NB4 (cell line): Measurements from ENCODE around the gene HVCN1.

Source experiments
- MAX ChIP-seq: IDR thresholded peaks from 2 replicates; pipeline ENCODE4 v1.6.1; 2011; ENCODE audit warnings: low read depth, low read length
- MYC ChIP-seq: IDR thresholded peaks from 2 replicates; pipeline ENCODE4 v1.6.1; 2011; ENCODE audit warnings: low read depth, low read length
- POLR2A ChIP-seq: IDR thresholded peaks from 2 replicates; pipeline ENCODE4 v1.6.1; 2011; ENCODE audit warnings: mild to moderate bottlenecking; ENCODE audit not compliant: insufficient read length; ENCODE audit errors: extremely low read depth
- TF ChIP-seq, protein P1 (sequence below): IDR thresholded peaks from one replicate; pipeline ENCODE4 v1.5.1; 2012; ENCODE audit warnings: low read depth, low read length

DNA sequence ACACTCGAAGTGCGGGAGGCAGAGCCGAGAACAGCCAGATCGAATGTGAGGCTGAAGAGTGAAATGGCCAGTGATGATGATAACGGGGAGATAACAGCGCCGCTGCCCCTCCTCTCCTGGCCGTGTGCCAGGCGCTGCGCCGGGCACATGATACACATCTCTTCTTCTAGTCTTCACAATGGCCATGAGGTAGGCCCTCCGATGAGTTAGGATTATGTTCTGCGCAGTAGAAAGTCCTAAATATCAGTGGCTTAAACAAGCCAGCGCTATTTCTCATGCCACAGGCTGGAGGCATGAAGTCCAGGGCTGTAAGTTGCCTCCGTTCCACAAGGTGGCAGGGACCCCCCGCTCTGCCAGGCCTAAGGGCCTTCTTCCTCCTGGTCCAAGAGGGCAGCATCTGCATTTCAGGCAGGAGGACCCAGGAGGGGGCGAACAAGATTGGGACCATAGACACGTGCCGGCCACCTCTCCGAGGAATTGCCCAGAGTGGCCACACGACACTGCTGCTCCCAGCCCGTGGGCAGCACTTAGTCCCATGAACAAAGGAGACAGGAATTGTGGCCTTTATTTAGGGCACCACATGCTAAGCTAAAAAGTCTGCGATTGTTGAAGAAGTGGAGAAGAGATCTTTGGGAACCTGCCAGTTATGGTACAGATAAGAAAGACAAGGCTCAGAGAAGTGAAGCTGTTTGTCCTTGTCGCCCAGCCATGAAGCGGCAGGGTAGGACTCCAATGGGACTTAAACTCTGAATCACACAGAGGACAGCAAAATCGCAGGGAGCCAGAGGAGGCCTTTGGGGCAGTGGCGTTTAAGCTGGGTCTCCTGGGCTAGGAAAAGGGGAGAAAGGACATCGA lies 10.9 kb upstream of the HVCN1 start:
- TF ChIP-seq POLR2A (no peak), MAX (no peak), MYC (no peak)
- TF ChIP-seq, protein P1, sequence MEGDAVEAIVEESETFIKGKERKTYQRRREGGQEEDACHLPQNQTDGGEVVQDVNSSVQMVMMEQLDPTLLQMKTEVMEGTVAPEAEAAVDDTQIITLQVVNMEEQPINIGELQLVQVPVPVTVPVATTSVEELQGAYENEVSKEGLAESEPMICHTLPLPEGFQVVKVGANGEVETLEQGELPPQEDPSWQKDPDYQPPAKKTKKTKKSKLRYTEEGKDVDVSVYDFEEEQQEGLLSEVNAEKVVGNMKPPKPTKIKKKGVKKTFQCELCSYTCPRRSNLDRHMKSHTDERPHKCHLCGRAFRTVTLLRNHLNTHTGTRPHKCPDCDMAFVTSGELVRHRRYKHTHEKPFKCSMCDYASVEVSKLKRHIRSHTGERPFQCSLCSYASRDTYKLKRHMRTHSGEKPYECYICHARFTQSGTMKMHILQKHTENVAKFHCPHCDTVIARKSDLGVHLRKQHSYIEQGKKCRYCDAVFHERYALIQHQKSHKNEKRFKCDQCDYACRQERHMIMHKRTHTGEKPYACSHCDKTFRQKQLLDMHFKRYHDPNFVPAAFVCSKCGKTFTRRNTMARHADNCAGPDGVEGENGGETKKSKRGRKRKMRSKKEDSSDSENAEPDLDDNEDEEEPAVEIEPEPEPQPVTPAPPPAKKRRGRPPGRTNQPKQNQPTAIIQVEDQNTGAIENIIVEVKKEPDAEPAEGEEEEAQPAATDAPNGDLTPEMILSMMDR: peak; percentile 29
